IPS-15b (cell line): ENCODE results near the gene FHIP1B.

ENCODE experiments used
- H3K27me3 ChIP-seq: one replicate; pipeline ENCODE4 v1.6.1; 2013; ENCODE audit warnings: low read length; ENCODE audit not compliant: control insufficient read depth, insufficient read depth
- H3K36me3 ChIP-seq: one replicate; pipeline ENCODE4 v1.6.1; 2013; ENCODE audit warnings: low read length; ENCODE audit not compliant: control insufficient read depth, insufficient read depth
- H3K4me1 ChIP-seq: one replicate; pipeline ENCODE4 v1.6.1; 2013; ENCODE audit warnings: mild to moderate bottlenecking, low read length; ENCODE audit not compliant: control insufficient read depth, insufficient read depth
- H3K4me3 ChIP-seq: one replicate; pipeline ENCODE4 v1.5.1; 2013; ENCODE audit warnings: low read depth, low read length
- H3K9ac ChIP-seq: one replicate; pipeline ENCODE4 v1.6.1; 2013; ENCODE audit warnings: low read depth, mild to moderate bottlenecking, low read length
- H3K9me3 ChIP-seq: one replicate; pipeline ENCODE4 v1.6.1; 2013; ENCODE audit warnings: mild to moderate bottlenecking, low read length; ENCODE audit not compliant: control insufficient read depth, insufficient read depth

Gene FHIP1B

DNA sequence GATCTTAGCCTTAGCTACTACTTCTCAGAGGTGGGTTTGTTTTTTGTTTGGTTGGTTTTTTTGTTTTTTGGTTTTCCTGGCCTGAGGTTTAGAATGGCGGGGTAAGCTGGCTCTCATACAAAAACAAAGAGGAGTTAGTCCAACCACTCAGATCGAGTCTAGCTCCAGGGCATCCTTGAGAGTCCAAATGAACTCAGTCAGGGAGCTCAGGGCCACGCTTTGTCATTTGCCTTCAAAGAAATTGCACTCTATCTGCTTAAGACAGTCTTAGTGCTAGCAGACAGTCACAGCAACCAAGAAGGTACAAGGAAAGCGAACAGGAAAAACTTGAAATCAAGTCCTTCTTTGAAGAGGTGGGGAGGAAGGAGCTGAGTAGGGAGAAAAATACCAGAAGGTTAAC, 17.9 kb downstream of the FHIP1B start:
- Histone ChIP-seq H3K9ac (no peak overlapping the region), H3K4me3 (no peak overlapping the region), H3K27me3 (no peaks in the 10 kb centered on the region), H3K9me3 (no peaks in the 10 kb centered on the region), H3K36me3 (peaks cover 28% of the 10 kb centered on the region), H3K4me1 (no peaks in the 10 kb centered on the region)

DNA sequence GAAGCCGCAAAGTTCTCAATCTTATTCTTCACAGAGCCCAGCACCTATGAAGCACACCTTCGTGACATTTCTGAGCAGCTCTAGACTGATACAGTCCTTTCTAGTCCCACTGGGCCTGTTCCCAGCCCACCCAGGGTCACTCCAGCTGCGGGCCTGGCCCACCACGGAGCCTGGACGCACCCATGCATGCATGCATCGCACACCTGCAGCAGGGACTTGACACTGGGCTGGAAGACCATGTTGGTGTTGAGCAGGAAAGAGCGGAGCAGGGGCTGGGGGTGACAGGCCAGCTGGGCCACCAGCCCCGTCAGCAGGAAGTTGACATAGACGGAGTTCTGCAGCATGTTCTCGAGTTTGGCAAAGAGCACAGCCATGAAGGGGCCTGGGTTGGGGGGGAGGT, 19.9 kb downstream of the FHIP1B start:
- Histone ChIP-seq H3K4me1 (no peaks in the 10 kb centered on the region), H3K4me3 (no peak overlapping the region), H3K27me3 (no peaks in the 10 kb centered on the region), H3K9ac (no peak overlapping the region), H3K36me3 (peaks cover 34% of the 10 kb centered on the region), H3K9me3 (no peaks in the 10 kb centered on the region)

DNA sequence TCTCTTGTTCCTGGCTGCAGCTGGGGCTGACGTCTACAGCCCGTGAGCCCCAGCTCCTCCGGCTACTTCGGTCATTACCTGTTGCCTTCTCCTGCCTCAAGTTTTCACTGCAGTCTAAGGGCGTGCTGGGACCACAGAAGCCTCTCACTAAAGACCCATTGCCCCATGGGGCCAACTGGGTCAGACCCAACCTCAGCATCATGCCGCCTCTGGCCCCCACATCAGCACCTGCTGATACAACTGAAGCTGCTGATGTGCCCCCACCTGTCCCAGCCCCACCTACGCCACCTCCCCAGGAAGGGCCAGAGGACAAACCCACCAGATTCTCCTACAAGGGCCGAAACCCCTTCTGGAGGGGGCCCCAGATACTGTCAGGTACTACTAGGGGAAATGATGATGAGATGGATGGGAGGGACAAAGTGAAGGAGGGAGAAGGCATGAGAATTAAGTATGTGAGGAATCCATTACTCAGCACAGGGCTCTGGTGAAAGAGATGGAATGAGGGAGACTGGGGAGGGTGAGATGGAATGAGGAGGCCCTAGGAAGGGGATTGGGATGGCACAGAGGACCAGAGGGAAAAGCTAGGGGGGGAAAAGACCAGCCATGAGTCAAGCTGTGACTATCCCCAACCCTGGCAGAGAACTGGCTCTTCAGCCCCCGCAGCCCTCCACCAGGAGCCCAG, 24.0 kb downstream of the FHIP1B start:
- Histone ChIP-seq H3K4me1 (no peaks in the 10 kb centered on the region), H3K27me3 (no peaks in the 10 kb centered on the region), H3K9ac (no peak overlapping the region), H3K36me3 (peaks cover 21% of the 10 kb centered on the region), H3K4me3 (no peak overlapping the region), H3K9me3 (no peaks in the 10 kb centered on the region)

DNA sequence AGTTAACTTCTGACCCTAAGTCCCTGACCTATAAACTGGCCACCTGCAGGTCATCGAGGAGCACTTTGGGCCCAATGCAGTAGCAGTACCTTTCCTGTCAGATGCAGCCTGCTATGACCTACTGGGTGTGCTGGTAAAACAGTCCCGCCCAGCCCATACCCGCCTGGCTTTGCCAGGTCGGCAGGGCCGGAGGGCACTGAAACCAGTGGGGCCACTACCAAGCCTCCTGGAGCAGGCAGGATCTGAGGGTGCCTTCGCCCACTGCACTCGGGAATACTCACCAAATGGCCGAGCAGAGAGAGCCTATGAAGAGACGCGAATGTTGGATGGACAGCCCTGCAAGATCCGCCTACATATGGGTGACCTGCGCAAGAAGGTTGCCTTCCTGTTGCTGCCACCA, 24.6 kb downstream of the FHIP1B start:
- H3K36me3 ChIP-seq, result peaks cover 17% of the 10 kb centered on the region
- no peaks in the 10 kb centered on the region for H3K27me3 ChIP-seq
- no peak overlapping the region for H3K4me3 ChIP-seq
- H3K9ac ChIP-seq, result no peak overlapping the region
- H3K4me1 ChIP-seq, result no peaks in the 10 kb centered on the region
- no peaks in the 10 kb centered on the region for H3K9me3 ChIP-seq

DNA sequence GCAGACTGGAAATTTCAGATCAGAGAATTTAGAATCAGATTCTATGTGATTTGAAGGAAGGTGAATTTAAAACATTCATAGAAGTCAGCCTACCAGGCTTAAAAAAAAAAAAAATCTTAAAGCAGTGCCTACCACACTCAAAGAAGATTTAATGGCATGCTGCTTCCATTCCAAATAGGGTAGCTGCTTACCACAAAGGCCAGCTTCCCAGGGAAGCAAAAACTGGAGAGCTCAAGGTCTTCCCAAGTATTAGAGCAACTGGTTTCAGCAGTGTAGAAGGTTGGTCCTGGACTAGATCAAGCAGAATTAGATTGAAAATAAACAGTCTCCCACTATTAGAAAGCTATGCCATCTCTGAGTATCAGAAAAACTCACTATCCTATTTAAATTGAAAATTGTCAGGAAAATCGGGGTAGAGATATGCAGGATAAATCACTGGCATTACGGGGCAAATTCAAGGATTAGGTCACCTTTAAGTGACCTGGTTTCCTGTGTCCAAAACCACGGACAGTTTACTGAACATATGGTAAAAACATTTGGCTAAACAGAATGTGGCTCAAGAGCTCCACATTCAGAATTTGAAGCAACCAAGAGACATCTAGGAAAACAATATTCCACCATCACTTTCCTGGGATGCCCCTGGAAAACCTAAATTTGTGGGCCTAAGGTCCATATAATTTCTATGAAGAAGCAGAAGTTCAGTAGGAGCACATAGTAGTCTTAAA, 27.8 kb downstream of the FHIP1B start:
- H3K4me1 ChIP-seq, result no peaks in the 10 kb centered on the region
- H3K27me3 ChIP-seq, result no peaks in the 10 kb centered on the region
- H3K4me3 ChIP-seq, result no peak overlapping the region
- peaks cover 9% of the 10 kb centered on the region for H3K36me3 ChIP-seq
- H3K9ac ChIP-seq, result no peak overlapping the region
- no peaks in the 10 kb centered on the region for H3K9me3 ChIP-seq

DNA sequence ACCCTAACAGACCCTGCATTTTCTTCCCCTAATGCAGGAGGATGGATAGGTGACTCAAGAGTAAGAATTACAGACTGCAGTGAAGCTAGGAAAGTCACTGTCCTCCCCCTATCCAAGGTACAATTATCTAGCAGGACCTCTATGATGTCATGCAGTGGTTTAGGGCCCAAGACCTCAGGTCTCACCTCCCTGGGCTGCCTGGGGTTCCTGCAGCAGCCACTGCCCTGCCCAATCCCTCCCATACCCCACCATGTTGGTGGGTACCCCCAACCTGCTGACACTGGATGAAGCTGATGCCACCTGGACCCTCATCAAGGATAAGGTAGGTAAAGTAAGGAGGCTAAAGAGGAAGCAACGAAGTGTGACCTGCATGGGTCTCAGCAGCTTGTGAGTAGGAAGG, 29.1 kb downstream of the FHIP1B start, which contains the start of gene C11orf42:
Gene C11orf42 (plus strand): TSS at position 192 of the 400 bp plus-strand sequence. CDS start 59 bp downstream, at position 251.
- H3K9me3 ChIP-seq, result no peaks in the 10 kb centered on the region
- H3K4me1 ChIP-seq, result no peaks in the 10 kb centered on the region
- no peak within 1 kb of the TSS for H3K4me3 ChIP-seq
- H3K27me3 ChIP-seq, result no peaks in the 10 kb centered on the region
- H3K9ac ChIP-seq, result no peak within 1 kb of the TSS
- H3K36me3 ChIP-seq, result peaks cover 7% of the 10 kb centered on the region

DNA sequence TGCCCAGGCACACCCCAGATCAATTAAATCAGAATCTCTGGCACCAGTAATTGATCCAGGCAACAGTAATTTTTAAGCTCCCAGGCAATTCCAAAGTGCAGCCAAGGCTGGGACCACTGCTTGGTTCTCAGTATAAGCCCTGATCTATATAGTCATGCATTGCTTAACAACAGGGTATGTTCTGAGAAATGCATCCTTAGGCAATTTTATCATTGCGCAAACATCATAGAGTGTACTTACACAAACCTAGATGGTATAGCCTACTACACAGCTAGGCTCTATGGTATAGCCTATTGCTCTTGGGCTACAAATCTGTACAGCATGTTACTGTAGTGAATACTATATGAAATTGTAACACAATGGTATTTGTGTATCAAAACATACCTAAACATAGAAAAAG, 29.7 kb downstream of the FHIP1B start:
- no peaks in the 10 kb centered on the region for H3K9me3 ChIP-seq
- no peak overlapping the region for H3K4me3 ChIP-seq
- no peak overlapping the region for H3K9ac ChIP-seq
- no peaks in the 10 kb centered on the region for H3K27me3 ChIP-seq
- no peaks in the 10 kb centered on the region for H3K4me1 ChIP-seq
- peaks cover 3% of the 10 kb centered on the region for H3K36me3 ChIP-seq

DNA sequence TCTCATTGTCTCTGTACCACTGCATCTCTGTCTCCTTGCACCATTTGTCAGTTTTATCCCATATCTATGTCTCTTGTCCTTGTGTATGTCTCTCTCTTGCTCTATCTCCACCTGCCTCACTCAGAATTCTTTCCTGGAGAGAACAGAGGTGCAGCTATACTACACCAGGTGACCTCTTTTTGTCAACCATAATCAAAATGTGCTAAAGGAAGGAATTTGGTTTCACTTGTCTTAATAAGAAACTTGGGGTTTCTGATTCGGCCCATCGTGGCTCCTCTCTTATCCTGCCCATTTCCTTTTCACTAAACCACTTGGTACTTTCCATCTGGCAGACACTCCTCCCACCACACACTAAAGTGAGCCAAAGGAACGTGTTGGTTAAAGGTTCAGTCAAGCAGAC, 31.1 kb downstream of the FHIP1B start:
- no peaks in the 10 kb centered on the region for H3K27me3 ChIP-seq
- H3K4me1 ChIP-seq, result no peaks in the 10 kb centered on the region
- H3K9me3 ChIP-seq, result no peaks in the 10 kb centered on the region
- H3K9ac ChIP-seq, result no peak overlapping the region
- no peaks in the 10 kb centered on the region for H3K36me3 ChIP-seq
- H3K4me3 ChIP-seq, result no peak overlapping the region

DNA sequence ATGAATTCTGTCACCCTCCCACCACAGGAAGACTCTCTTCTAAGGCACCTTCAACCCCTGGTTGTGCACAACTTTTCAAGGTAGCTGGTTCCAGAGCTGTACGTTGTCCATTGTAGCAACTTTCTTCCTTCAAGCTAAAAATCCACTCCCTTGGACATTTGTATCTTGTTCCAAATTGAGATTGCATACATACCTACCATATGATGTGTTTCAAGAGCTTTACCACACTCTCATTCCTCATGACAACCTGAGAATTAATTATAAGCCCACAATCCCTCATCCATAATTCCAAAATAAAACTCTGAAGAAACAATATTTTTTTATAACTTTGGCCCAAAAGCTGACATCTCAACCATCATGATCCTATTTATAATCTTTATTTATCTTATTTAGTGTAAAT, 32.4 kb downstream of the FHIP1B start:
- Histone ChIP-seq H3K9me3 (no peaks in the 10 kb centered on the region), H3K9ac (no peak overlapping the region), H3K4me3 (no peak overlapping the region), H3K36me3 (no peaks in the 10 kb centered on the region), H3K27me3 (no peaks in the 10 kb centered on the region), H3K4me1 (no peaks in the 10 kb centered on the region)

DNA sequence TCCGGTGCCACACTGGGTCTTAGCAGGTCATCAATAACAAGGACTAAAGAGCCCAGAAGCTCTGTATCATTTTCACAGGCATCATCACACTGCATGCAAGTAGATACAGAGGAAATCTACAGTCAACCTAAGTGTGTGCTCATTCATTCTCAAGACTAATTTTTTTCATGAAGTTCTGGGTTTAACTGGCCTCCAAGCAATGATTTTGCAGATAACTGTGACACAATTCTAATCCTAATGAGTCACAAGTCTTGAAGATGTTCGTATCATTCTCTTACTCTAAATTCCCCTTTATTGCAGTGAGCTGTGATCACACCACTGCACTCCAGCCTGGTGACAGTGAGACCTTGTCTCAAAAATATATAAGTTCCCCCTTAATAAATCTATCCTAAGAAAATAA, 33.0 kb downstream of the FHIP1B start:
- Histone ChIP-seq H3K9me3 (no peaks in the 10 kb centered on the region), H3K27me3 (no peaks in the 10 kb centered on the region), H3K36me3 (no peaks in the 10 kb centered on the region), H3K4me3 (no peak overlapping the region), H3K4me1 (no peaks in the 10 kb centered on the region), H3K9ac (no peak overlapping the region)

DNA sequence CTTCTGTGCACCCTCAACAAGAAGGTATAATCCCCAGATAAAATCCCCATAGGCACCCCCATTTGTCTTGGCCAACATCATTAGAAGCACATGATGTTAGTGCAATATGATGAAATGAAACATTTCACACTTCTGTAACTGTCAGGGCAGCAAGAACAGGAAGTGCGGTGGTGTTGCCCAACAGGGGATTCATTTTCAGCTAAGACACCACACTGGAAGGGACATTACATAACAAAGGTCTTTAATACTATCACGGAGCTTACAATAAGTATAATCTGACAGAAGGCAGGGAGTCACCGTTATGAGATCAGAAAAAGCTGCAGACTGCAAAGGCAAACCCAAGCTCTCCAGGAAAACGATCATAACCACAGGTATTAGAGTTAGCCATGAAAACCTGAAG, 33.5 kb downstream of the FHIP1B start:
- Histone ChIP-seq H3K4me1 (no peaks in the 10 kb centered on the region), H3K4me3 (no peak overlapping the region), H3K36me3 (no peaks in the 10 kb centered on the region), H3K9me3 (no peaks in the 10 kb centered on the region), H3K9ac (no peak overlapping the region), H3K27me3 (no peaks in the 10 kb centered on the region)

DNA sequence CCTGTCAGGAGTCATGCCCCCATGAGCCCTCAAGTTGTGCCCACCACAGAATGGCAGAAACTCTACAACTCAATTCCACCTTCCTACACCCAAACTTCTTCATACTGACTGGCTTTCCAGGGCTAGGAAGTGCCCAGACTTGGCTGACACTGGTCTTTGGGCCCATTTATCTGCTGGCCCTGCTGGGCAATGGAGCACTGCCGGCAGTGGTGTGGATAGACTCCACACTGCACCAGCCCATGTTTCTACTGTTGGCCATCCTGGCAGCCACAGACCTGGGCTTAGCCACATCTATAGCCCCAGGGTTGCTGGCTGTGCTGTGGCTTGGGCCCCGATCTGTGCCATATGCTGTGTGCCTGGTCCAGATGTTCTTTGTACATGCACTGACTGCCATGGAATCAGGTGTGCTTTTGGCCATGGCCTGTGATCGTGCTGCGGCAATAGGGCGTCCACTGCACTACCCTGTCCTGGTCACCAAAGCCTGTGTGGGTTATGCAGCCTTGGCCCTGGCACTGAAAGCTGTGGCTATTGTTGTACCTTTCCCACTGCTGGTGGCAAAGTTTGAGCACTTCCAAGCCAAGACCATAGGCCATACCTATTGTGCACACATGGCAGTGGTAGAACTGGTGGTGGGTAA, 35.1 kb downstream of the FHIP1B start, which contains the start of gene OR52W1:
Gene OR52W1 (plus strand): TSS at position 51 of the 637 bp plus-strand sequence. CDS start 0 bp downstream, at position 51.
- Histone ChIP-seq H3K4me1 (no peaks in the 10 kb centered on the region), H3K36me3 (no peaks in the 10 kb centered on the region), H3K9me3 (no peaks in the 10 kb centered on the region), H3K9ac (no peak within 1 kb of the TSS), H3K4me3 (no peak within 1 kb of the TSS), H3K27me3 (no peaks in the 10 kb centered on the region)
